HG03280 (cell line): Measurements from ENCODE around the gene REEP2.
"Not testable (repeated sequence)": the region's sequence is repeated elsewhere in the genome, so short reads cannot be mapped to it uniquely, and the experiment has no call there.

Experiments used
- ATAC-seq: cut with Tn5 transposase; IDR thresholded peaks from one replicate; pipeline ENCODE4 v1.9.1; 2021; ENCODE audit warnings: mild to moderate bottlenecking, moderate library complexity; ENCODE audit not compliant: unreplicated experiment

Gene REEP2, protein sequence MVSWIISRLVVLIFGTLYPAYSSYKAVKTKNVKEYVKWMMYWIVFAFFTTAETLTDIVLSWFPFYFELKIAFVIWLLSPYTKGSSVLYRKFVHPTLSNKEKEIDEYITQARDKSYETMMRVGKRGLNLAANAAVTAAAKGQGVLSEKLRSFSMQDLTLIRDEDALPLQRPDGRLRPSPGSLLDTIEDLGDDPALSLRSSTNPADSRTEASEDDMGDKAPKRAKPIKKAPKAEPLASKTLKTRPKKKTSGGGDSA

DNA sequence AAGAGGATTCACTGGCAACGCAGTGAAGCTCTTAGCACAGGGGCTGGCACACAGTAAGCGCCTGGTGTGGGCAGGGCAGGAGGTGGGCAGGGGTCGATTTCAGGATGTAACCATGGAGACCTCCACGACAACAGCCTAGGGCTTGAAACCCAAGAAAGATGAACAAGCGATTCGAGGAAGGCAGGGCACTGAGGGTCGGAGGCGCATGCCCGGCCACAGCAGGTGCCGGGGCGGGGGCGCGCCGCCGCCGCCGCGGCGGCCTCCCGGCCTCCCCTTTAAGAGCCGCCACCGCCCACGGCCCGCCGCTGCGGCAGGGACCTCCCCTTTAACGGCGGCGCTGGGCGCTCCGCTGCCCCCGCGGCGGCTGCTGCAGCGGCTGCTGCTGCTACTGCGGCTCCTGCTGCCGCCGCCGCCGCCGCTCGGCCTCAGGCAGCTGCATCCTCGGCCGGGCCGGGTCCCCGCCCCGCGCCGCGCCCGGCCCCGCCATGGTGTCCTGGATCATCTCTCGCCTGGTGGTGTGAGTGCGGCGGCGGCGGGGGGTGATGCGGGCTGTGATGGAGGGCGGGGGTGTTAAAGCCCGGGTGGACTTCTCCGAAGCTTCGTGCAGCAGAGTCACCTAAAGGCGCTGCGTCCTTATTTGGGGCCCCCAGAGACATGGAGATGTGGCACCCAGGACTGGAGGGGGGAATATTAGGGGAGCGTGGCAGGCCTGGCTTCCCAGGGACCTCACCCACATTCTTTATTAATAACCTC, at the start of gene REEP2:
TSS of gene REEP2 (plus strand) at position 334 of the 753 bp plus-strand sequence. CDS start at position 486, 152 bp downstream.
- ATAC-seq, result peak; percentile 72

DNA sequence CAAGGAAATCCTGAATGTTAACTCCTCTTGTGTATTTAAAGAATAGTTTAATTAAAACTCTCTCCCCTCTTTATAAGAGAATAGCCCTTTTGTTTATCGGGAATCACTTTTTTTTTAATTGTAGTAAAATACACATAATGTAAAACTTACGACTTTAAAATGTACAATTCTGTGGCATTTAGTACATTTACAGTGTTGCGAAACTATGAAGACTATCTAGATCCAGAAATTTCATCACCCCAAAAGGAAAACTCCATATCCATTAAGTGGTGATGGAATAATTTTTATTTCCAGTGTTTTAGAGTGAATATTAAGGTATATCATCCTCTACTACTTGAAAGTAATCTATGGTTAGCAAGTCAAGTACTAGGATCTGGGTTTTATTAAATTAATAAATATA, 49.5 kb upstream of the REEP2 start:
- no peak for ATAC-seq

DNA sequence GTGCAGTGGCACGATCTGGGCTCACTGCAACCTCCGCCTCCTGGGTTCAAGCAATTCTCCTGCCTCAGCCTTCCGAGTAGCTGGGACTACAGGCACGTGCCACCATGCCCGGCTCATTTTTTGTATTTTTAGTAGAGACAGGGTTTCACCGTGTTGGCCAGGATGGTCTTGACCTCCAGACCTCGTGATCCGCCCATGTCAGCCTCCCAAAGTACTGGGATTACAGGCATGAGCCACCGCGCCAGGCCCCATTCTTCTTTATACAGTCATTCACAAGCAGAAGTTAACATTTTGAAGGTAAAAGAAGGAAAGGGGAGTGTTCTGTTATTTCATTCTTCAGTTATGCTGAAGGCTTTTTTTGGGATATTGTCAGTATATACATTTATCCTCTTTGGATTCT, 48.9 kb upstream of the REEP2 start:
- not testable (repeated sequence) for ATAC-seq

DNA sequence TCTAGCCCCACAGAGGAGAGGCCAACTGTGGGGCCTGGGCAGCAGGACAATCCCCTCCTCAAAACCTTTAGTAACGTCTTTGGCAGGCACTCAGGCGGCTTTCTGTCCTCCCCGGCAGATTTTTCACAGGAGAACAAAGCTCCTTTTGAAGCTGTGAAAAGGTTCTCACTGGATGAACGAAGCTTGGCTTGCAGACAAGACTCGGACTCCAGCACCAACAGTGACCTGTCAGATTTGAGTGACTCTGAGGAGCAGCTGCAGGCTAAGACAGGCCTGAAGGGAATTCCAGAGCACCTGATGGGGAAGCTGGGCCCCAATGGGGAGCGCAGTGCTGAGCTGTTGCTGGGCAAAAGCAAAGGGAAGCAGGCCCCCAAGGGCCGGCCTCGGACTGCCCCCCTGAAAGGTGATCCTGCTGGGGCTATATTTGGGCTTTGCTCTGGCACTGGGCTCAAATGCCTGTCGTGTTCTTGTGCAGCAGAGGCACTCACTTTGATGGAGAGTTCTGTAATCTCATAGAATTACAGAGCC, 46.9 kb upstream of the REEP2 start:
- no peak for ATAC-seq

DNA sequence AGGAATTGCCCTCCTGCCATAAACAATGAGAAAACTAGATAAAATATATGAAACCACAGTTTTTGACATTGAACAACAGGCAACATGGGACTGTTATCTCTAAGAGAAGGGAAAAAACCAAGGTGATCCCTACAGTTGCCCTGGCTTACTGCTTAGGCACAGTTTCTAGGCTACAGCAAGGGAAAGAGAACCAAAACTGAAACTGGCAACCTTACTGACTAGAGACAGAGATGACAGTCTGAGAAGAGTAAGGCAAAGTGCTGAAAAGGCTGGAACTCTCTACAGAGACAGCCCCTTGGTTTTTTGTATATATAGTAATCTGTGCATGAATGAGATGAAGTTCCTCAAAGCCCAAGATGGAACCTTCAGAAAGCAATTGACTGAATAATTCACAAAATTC, 36.2 kb upstream of the REEP2 start:
- ATAC-seq, result peak; percentile 86

DNA sequence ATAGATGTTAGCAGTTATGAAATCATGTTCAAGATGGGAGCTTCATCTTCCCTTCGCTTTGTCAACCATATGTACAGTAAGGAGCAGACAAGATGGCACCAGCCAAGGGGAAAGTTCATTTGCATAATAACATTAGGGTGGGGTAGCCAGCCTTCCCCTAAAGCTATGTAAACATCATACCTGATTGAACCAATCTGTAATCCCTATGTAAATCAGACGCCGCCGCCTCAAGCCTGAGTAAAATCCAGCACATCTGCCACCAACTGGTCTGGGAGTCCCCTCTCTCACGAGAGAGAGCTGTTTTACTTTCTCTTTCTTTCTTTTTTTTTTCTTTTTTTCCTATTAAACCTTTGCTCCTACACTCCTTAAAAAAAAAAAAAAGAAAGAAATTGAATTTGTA, 30.8 kb upstream of the REEP2 start:
- ATAC-seq, result peak; percentile 83

DNA sequence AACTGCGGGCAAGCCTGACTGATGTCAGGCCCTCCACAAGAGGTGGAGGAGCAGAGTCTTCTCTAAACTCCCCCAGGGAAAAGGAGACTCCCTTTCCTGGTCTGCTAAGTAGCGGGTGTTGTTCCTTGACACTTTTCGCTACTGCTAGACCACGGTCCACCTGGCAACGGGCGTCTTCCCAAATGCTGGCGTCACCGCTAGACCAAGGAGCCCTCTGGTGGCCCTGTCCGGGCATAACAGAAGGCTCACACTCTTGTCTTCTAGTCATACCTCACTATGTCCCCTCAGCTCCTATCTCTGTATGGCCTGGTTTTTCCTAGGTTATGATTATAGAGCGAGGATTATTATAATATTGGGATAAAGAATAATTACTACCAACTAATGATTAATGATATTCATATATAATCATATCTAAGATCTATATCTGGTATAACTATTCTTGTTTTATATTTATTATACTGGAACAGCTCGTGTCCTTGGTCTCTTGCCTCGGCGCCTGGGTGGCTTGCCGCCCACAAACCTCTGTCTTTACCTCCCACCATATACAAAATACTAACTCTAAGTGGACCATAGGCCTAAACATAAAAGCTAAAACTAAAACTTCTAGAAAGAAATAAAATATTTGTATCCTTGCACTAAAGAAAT, 27.7 kb upstream of the REEP2 start:
- not testable (repeated sequence) for ATAC-seq

DNA sequence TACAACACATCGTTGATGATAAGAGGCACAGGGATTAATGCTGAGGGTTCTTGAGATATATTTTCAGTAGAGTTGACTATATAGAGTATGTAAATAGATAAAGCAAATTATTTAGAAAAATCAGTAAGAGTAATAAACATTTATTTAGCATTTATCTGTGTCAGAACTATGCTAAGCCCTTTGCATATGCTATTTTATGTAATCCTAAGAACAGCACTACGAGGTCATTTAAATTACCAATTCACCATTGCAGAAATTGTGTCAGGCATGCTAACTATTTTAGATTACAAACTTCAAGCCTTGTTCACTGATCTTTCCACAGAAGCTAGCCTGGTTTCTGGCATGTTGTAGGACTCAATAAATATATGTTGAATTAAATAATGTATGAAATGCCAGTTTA, 20.4 kb upstream of the REEP2 start:
- no peak for ATAC-seq

DNA sequence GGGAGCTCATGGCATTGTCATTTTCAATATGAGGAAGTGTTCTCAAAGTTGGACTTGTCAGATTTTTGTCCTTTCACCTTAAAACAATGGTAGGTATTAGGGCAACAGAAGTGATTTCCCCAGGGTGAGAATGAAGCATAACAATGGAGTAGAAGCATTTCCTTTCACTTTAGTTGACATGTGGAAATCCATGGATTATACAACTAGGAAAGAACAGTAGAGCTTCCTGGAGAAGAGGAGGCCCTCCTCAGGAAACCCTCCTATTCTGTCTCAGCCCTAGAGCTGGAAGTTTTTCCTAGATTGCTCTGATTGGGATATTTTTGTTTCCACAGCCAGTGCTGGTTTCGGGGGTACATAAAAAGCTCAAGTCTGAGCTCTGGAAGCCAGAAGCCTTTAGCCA, 13.8 kb upstream of the REEP2 start:
- no peak for ATAC-seq

DNA sequence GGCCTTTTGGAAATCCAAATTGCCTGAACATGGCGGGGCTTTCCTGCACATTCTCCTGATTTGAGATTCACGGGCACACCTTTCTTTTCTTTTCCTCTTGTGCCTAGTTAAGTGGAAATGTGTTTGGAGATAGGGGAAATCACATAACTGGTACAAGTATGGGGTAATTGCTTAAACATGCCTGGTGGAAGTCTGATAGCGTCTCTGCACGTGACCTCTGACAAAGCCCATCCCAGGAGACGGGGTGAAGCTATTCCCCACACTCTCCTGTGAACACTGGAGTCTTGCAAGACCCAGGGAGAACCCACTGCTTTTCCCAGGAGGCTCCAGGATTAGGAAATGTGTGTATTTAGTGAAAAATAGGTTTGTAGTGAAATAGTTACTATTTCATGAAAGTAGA, 2.9 kb upstream of the REEP2 start:
- ATAC-seq, result no peak

DNA sequence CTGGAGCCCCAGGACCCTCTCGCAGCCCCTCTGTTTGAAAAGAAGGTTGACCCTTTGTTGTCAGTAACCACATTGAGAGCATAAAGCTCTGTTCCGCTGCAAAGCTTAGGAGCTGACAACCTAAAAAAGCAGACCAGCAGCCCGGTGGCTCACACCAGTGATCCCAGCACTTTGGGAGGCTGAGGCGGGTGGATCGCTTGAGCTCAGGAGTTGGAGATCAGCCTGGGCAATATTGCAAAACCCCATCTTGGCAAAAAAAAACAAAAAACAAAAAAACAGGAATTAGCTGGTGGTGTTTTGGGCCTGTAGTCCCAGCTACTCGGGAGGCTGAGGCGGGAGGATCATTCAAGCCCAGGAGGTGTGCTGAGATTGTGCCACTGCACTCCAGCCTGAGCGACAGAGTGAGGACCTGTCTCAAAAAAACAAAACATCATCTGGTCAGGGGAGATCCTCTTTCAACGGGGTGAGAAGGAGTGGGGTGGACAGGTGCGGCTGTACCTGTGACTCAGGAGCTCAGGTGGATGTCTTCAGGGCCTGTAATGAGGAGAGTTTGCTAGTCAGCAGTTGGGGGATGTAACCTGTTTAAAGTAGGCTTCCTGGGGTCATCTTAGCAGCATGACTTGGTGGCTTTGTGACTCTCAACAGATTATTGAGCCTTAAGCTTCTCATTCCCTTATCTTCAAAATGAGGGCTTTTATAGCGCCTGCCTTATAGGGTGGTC, 694 bp upstream of the REEP2 start:
- ATAC-seq, result no peak

DNA sequence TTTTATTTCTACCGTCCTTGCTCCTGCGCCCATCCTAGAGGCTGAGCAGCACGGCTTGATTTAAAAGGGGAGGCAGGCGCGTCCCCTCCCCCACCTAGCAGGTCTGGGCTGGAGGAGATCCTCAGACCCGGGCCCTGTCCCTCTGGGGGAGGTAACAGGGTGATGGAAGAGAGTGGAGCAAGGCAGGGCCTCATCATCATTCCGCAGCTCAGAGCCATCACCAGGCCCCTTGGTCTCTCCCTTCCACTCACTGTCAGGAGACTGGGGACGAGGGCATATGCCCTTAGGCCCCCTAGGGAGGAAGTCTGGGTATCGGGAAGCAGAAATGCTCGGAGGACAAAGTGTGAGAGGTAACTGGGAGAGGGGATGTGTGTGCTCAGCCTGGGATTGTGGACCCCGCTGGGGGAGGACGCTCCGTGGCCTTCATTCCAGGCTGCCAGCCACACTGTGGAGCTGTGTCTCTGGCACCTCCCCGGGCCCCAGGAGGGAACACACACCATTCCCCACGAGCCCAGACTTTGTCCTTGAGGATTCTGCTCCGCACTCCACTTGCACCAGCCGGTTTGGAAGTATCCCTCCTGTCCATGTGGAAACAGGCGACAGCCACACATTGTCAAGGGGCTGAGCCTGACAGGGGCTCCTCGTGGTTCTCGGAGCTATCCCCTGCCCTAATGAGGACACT, 761 bp downstream of the REEP2 start:
- ATAC-seq, result no peak

DNA sequence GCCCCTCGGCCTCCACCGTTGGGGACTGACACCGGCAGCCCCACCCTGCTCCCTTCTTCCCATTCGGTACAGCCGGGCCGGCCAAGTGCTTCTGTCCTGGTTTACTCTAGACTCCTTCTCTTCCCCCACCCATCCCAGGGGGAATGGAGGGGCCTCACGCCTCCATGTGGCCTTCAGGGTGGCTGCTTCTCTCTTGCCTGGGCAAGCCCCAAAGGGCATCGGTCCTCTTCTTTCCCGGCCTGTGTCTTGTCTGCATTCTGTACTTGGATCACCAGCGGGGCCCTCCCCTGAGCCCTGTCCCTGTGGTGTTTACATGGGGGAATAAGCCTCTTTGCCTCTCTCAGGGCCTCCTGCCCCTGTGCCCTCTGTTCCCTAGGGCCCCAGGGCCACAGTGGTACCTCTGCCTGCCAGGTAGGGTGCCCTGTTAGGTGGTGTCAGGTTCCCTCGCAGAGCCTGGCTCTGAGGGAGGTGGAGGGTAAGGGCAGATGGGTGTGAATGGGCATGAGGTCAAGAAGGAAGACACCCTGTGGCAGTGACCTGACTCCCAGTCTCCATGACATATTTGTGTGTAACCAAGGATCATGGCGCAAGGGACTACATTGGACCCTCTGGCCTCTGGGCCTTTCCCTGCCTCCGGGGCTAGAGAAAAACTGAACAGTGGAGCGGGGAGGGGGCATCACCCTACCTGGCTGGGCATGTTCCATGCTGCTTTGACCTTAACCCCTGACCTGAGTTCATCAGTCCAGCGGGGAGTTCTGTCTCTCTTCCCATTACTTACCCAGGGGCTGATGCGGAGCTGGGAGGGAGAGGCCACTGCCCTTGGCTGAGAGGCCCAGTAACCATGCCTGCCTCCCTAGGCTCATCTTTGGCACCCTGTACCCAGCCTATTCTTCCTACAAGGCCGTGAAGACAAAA, 1.6 kb downstream of the REEP2 start:
- ATAC-seq, result no peak

DNA sequence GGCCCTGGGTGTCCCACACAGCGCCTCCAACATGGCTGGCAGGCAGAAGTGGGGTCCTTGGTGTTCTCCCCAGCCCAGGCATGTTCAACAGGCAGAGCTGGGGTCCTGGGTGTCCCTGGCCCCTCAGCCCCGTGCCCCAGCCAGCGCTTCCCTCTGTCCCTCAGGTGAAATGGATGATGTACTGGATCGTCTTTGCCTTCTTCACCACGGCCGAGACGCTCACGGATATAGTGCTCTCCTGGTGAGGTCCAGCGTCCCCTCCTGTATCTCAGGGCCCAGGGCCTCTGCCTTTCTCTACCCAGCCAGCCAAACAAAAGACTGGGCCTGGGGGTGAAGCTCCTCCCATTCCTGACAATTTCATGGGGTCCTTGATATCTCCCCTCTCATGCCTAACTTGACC, 2.4 kb downstream of the REEP2 start:
- no peak for ATAC-seq

DNA sequence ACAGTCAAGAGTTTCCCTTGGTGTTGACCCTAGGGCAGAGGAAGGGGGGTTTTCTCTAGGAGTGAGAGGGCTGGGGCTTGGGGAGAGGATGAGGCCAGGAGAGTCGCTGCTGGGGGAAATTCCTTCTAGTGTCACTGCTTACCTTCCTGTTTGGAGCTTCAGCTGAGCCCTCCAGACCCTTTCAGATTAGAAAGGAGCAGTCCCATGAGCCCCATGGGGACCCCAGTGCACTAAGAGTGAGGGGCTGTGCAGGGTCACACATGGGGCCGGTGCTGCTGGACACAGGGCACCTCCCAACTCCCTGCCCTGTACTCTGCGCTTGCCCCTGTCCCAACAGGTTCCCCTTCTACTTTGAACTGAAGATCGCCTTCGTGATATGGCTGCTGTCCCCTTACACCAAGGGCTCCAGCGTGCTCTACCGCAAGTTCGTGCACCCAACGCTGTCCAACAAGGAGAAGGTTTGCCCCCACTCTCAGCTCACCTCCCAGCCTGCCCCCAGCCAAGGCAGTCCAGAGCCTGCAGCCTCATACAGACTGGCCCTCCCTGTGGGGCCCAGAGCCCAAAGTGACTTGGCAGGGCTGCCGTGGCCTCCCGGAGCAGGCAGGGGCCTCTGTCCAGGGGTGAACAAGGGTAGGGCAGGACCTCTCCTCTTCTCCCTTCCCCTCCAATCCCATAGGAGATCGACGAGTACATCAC, 5.4 kb downstream of the REEP2 start:
- no peak for ATAC-seq

DNA sequence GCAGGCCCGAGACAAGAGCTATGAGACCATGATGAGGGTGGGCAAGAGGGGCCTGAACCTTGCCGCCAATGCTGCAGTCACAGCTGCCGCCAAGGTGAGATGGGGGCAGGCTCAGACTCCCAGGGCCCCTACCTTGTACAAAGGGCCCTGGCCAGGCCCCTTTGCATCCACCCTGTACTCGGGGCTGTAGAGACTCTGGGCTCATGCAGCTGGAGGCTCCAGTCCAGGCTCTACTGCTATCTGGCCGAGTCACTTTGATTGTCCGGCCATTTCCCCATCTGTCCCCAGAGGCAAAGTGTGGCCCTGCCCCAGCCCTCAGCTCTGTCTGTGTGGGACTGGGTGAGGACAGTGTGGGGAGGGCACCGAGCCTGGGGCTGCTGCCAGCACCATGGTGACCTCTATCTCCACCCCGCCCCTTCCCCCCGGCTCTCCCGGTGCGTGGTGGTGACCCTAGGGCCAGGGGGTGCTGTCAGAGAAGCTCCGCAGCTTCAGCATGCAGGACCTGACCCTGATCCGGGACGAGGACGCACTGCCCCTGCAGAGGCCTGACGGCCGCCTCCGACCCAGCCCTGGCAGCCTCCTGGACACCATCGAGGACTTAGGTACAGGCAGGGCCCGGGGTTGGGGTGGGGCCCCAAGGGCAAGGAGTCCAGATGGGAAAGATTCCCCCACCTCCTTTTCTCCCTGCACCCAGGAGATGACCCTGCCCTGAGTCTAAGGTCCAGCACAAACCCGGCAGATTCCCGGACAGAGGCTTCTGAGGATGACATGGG, 6.1 kb downstream of the REEP2 start:
- no peak for ATAC-seq

DNA sequence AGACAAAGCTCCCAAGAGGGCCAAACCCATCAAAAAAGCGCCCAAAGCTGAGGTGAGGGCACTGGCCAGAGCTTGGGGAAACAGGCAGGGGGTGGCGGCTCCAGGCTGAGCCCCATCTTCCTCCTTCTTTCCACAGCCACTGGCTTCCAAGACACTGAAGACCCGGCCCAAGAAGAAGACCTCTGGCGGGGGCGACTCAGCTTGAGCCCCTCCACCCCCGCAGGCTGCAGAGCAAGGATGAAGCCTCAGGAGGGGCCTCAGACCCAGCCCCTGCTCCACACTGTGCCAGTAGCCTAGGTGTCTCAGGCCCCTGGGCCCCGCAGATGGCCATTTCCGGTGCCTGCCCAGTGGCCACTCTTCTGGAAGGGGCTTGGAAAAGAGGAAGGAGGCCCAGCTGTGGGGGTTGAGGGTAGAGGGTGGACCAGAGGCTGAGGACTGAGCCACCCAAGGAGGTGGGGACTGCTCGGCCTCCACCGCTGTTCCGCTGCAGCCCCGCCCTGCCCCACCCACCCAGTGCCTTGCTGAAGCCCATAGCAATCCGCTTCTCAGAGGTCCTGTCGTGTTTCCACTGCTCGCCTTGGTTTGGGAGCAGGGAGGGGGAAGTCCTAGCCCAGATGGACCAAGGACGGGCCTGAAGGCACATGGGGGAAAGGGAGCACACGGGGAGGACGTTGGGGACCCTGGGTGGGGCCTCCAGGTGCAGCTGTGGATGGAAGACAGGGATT, 6.9 kb downstream of the REEP2 start:
- no peak for ATAC-seq

DNA sequence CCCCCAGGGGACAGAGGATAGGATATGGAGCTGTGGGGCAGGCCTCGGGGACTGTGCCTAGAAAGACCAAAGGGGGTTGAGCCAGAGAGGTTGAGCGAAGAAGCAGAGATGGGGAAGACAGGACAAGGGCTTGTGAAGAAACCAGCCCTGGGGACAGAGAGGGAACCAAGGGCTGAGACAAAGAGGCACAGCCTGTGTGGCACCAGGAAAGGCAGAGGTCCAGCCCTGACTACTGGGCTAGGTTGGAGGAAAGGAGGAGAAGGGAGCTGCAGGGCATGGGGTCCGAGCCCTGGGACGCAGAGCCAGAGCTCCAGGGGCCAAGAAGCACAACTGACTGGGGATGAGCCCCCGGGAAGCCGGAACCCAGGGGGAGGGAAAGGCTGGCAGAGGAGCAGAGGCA, 9.2 kb downstream of the REEP2 start:
- no peak for ATAC-seq
